Fibroblast of lung (primary cell): ENCODE measurements around the gene WDR37.

Experiments used
- EZH2 ChIP-seq: IDR thresholded peaks from 2 replicates; pipeline ENCODE4 v1.5.1; 2012; ENCODE audit warnings: low read length, control low read depth, mild to moderate bottlenecking; ENCODE audit errors: missing control alignments
- TF ChIP-seq, protein P1 (sequence below), 2 donors: IDR thresholded peaks in 1 of 2; conservative IDR thresholded peaks in 1 of 2; 1 replicate in 1 of 2; 2 replicates in 1 of 2; pipeline ENCODE4 v1.5.1; 2011 to 2012; ENCODE audit warnings: low read length in 2 of 2, control low read depth in 1 of 2, inconsistent platforms in 1 of 2, low read depth in 1 of 2, mild to moderate bottlenecking in 1 of 2

DNA sequence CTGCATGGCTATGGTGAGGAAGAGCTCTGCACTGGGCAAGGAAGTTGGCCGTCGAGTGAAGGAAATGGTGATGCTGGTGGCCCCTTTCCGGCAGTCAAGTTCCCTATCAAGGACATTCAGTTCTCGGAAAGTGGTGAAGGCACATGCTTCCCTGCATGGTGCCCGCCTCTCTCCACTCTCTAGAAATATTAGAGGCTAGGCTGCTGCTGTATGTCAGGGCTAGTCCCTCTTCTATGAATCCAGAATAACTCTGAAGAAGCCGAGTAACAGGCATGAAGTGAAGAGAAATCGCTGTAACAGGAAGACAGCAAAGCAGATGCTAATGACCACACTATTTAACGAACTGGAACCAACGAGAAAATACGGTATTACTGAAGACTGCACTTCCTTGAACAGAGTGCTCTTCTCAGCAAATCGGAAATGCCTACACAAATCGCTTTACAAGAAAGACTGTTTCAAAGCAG is 12.6 kb upstream of the WDR37 start:
- TF ChIP-seq, protein P1, sequence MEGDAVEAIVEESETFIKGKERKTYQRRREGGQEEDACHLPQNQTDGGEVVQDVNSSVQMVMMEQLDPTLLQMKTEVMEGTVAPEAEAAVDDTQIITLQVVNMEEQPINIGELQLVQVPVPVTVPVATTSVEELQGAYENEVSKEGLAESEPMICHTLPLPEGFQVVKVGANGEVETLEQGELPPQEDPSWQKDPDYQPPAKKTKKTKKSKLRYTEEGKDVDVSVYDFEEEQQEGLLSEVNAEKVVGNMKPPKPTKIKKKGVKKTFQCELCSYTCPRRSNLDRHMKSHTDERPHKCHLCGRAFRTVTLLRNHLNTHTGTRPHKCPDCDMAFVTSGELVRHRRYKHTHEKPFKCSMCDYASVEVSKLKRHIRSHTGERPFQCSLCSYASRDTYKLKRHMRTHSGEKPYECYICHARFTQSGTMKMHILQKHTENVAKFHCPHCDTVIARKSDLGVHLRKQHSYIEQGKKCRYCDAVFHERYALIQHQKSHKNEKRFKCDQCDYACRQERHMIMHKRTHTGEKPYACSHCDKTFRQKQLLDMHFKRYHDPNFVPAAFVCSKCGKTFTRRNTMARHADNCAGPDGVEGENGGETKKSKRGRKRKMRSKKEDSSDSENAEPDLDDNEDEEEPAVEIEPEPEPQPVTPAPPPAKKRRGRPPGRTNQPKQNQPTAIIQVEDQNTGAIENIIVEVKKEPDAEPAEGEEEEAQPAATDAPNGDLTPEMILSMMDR (conservative IDR thresholded peaks at IDR 0.05 in 1 of 2, IDR thresholded peaks at IDR 0.05 in 1 of 2; ENCODE audit: low read depth in 1 of 2, low read length in 2 of 2) = no peak
- TF ChIP-seq EZH2 = no peak
